HT-29 (cell line): Measurements from ENCODE around the gene KMT5B. TPM values are rescaled to one million over a fixed set of nuclear protein-coding genes. Genes with fewer than 3 reads are reported as not detected.
A peak's percentile ranks its signal among the peaks of the same experiment; 100 is the strongest.

Source experiments
- DNase-seq: peaks from one replicate; pipeline ENCODE4 v3.0.0-alpha.2; 2015; ENCODE audit warnings: low spot score
- total RNA-seq: library from RNA; depleted of rRNA; stranded (reverse); fragments of >200 nt; shearing (Covaris generic); gene quantifications from 2 replicates; pipeline ENCODE4 v1.2.3, GENCODE V29; 2014; rRNA removed

The KMT5B gene
- total RNA-seq, 1 experiment from 2014 or later: 27.2 TPM

GRCh38 chr11:68120273-68121066, 92.6 kb downstream of the KMT5B start:
- peak; percentile 52 for DNase-seq

- peak; percentile 53 for DNase-seq
Observed at GRCh38 chr11:68118706-68119448, 94.2 kb downstream of the KMT5B start.

GRCh38 chr11:68117853-68118470, 95.1 kb downstream of the KMT5B start:
- peak; percentile 82 for DNase-seq

- DNase-seq: no peak
Observed at GRCh38 chr11:68116974-68117373, 96.1 kb downstream of the KMT5B start.

- no peak for DNase-seq
Observed at GRCh38 chr11:68116126-68116525, 97.0 kb downstream of the KMT5B start.

GRCh38 chr11:68115285-68115684, 97.8 kb downstream of the KMT5B start:
- no peak for DNase-seq

- no peak for DNase-seq
Observed at GRCh38 chr11:68113986-68114385, 99.1 kb downstream of the KMT5B start.

- DNase-seq: no peak
Observed at GRCh38 chr11:68107689-68108088, 105.4 kb downstream of the KMT5B start.

- DNase-seq: peak; percentile 89
Observed at GRCh38 chr11:68106165-68106940, 106.7 kb downstream of the KMT5B start.

Other genes starting within 250 kb of the KMT5B start
- 164 and 197 TPM in 2 replicates for gene UNC93B1, start 209.2 kb downstream of the KMT5B start, total RNA-seq
- gene ALDH3B1, start 203.0 kb downstream of the KMT5B start, total RNA-seq: 108 and 113 TPM in 2 replicates
- 564 and 590 TPM in 2 replicates for gene NDUFS8, start 182.6 kb downstream of the KMT5B start, total RNA-seq
- gene TCIRG1, start 174.3 kb downstream of the KMT5B start, total RNA-seq: 219 and 232 TPM in 2 replicates
- gene CHKA, start 91.9 kb downstream of the KMT5B start, total RNA-seq: 67.9 and 79.4 TPM in 2 replicates
- 38.8 and 42.3 TPM in 2 replicates for gene C11orf24, start 58.7 kb upstream of the KMT5B start, total RNA-seq
- 165 and 199 TPM in 2 replicates for gene LRP5, start 99.3 kb upstream of the KMT5B start, total RNA-seq
- 198 and 215 TPM in 2 replicates for gene PPP6R3, start 247.5 kb upstream of the KMT5B start, total RNA-seq